GM12878 (cell line): Measurements from ENCODE around the gene KIF20A. TPM values are rescaled to one million over a fixed set of nuclear protein-coding genes. Genes with fewer than 3 reads are reported as not detected.

Experiments used
- ATAC-seq: fragments of 200-7000 bp; cut with Tn5 transposase; 3 replicates; pipeline ENCODE4 v1.9.1; 2020; ENCODE audit warnings: mild to moderate bottlenecking, moderate library complexity
- BruUV-seq: library from RNA; stranded (reverse); fragments of 400-500 nt; replicated peaks from 2 replicates; lab custom pipeline; 2021; lab: Mats Ljungman, UMichigan
- CTCF ChIA-PET: fragments of 300-600 bp; sonication (Branson Sonifier 250); formaldehyde crosslinking; extraction: SDS; loops from one replicate; lab custom pipeline; 2021; ENCODE audit warnings: inconsistent platforms; lab: Yijun Ruan, JAX
- POLR2A ChIA-PET: fragments of 350-600 bp; formaldehyde crosslinking; extraction: SDS; loops from one replicate; lab custom pipeline; 2021; ENCODE audit warnings: inconsistent platforms; lab: Charles Lee
- RAD21 ChIA-PET: fragments of 300-600 bp; sonication (Branson Sonifier 250); formaldehyde crosslinking; loops from one replicate; lab custom pipeline; 2023; ENCODE audit warnings: antibody characterized with exemption; ENCODE audit not compliant: unreplicated experiment; lab: Charles Lee
- SMC1A ChIA-PET: fragments of 300-600 bp; sonication (Branson Sonifier 250); formaldehyde crosslinking; loops from one replicate; lab custom pipeline; 2023; ENCODE audit not compliant: unreplicated experiment, uncharacterized antibody; lab: Charles Lee
- DNase-seq: peaks from one replicate; pipeline ENCODE4 v3.0.0-alpha.2; 2011; ENCODE audit warnings: low read depth, low spot score
- FAIRE-seq: peaks from 3 replicates; lab custom pipeline; 2011; peaks lifted over from hg19 to GRCh38; lab: Jason Lieb, UNC
- H2AFZ ChIP-seq: 2 replicates; pipeline ENCODE4 v1.6.0; 2011; ENCODE audit warnings: low read depth, low read length, control low read depth; ENCODE audit not compliant: control insufficient read depth
- H3K27ac ChIP-seq: 2 replicates; pipeline ENCODE4 v1.5.1; 2011; ENCODE audit warnings: control low read depth; ENCODE audit not compliant: control insufficient read depth, insufficient read depth
- H3K27me3 ChIP-seq, 2 experiments: replicated peaks in 1 of 2; 2 replicates each; pipeline versions ENCODE4 v1.6.0 to v1.6.1; 2011; ENCODE audit warnings: low read length in 1 of 2; ENCODE audit not compliant: control insufficient read depth in 2 of 2, insufficient read depth in 2 of 2
- H3K36me3 ChIP-seq, 2 experiments: 2 replicates each; pipeline ENCODE4 v1.5.1; 2011; ENCODE audit warnings: low read length in 1 of 2; ENCODE audit not compliant: control insufficient read depth in 2 of 2, insufficient read depth in 2 of 2
- H3K4me1 ChIP-seq: 2 replicates; pipeline ENCODE4 v1.6.1; 2011; ENCODE audit warnings: mild to moderate bottlenecking, low read length, moderate library complexity, mixed read lengths; ENCODE audit not compliant: control insufficient read depth, insufficient read depth
- H3K4me2 ChIP-seq: 2 replicates; pipeline ENCODE4 v1.6.0; 2011; ENCODE audit warnings: control low read depth; ENCODE audit not compliant: control insufficient read depth, insufficient read depth
- H3K4me3 ChIP-seq: fragments of 200-600 bp; sonication (generic); 2 replicates; pipeline ENCODE4 v1.5.1; 2016
- H3K79me2 ChIP-seq: 2 replicates; pipeline ENCODE4 v1.6.0; 2011; ENCODE audit warnings: low read length; ENCODE audit not compliant: control insufficient read depth, insufficient read depth
- H3K9ac ChIP-seq: 2 replicates; pipeline ENCODE4 v1.8.0; 2011; ENCODE audit warnings: low read length, control low read depth, mixed read lengths; ENCODE audit not compliant: control insufficient read depth, insufficient read depth
- H3K9me3 ChIP-seq: replicated peaks from 3 replicates; pipeline ENCODE4 v1.5.1; 2011; ENCODE audit warnings: mild to moderate bottlenecking, low read length; ENCODE audit not compliant: control insufficient read depth, insufficient read depth
- H4K20me1 ChIP-seq: 2 replicates; pipeline ENCODE4 v1.6.0; 2011; ENCODE audit not compliant: control insufficient read depth, insufficient read depth
- ATF7 ChIP-seq: fragments of 450-650 bp; IDR thresholded peaks from 2 replicates; pipeline ENCODE4 v1.6.1; 2016; ENCODE audit warnings: low read depth, mild to moderate bottlenecking
- EED ChIP-seq: sonication (generic); IDR thresholded peaks from 2 replicates; pipeline ENCODE4 v1.6.1; 2016; ENCODE audit warnings: antibody characterized with exemption, low read depth
- HDAC6 ChIP-seq: fragments of 200-600 bp; sonication (generic); IDR thresholded peaks from one replicate; pipeline ENCODE4 v1.8.0; 2017; ENCODE audit warnings: antibody characterized with exemption; ENCODE audit not compliant: unreplicated experiment
- MXI1 ChIP-seq: fragments of 150-350 bp; IDR thresholded peaks from 2 replicates; pipeline ENCODE4 v1.6.1; 2011; ENCODE audit warnings: low read depth, mild to moderate bottlenecking, inconsistent platforms, low read length, improper control_type of control experiment
- NR2C1 ChIP-seq: fragments of 450-650 bp; IDR thresholded peaks from 2 replicates; pipeline ENCODE4 v1.6.1; 2017; ENCODE audit warnings: antibody characterized with exemption, mild to moderate bottlenecking, moderate library complexity
- NR2F1 ChIP-seq: fragments of 450-650 bp; conservative IDR thresholded peaks from 2 replicates; pipeline ENCODE4 v1.6.1; 2017; ENCODE audit warnings: mild to moderate bottlenecking
- WGBS: methylation state at CpG from one replicate; pipeline ENCODE4 v1.1.6; 2016; ENCODE audit warnings: low lambda C conversion rate; ENCODE audit not compliant: insufficient replicate concordance, insufficient coverage; ENCODE audit errors: missing lambda C conversion rate; 5-methylcytosine and 5-hydroxymethylcytosine counted together
- in situ Hi-C: fragments of 300-500 bp; cut with MboI; formaldehyde crosslinking; loops from 9 replicates; pipeline ENCODE4 v1.14.3; 2018; ENCODE audit warnings: mixed read lengths
- intact Hi-C: fragments of 100-400 bp; cut with micrococcal nuclease; formaldehyde crosslinking; loops from one replicate; pipeline ENCODE4 v1.14.2; 2022; ENCODE audit not compliant: unreplicated experiment
- polyA plus RNA-seq, 11 experiments: library from polyadenylated mRNA; depleted of rRNA in 4 of 11; unstranded in 6 of 11; stranded (reverse) in 5 of 11; fragments of >200 nt; fragmentation: Nextera tagmentation in 4 of 11; fragmentation: Illumina TruSeq in 1 of 11; extraction: Ambion mirVana in 4 of 11; extraction: Trizol in 1 of 11; gene quantifications; 1 replicate in 1 of 11; 2 replicates in 10 of 11; pipeline versions ENCODE4 v1.2.1 to v1.2.3, GENCODE V29; 2011 to 2016; ENCODE audit warnings: inconsistent platforms in 2 of 11, missing spikeins in 2 of 11, low read depth in 1 of 11
- total RNA-seq, 4 experiments: library from RNA; depleted of rRNA in 3 of 4; stranded (reverse); fragments of >200 nt in 3 of 4; fragmentation: Illumina TruSeq in 1 of 4; extraction: Trizol in 1 of 4; gene quantifications; 2 replicates each; pipeline versions ENCODE4 v1.2.1 to v1.2.3, GENCODE V29; 2013 to 2021
- TF ChIP-seq, protein P1 (sequence below): fragments of 450-650 bp; IDR thresholded peaks from 2 replicates; pipeline ENCODE4 v1.6.1; 2018; ENCODE audit warnings: mild to moderate bottlenecking, low read depth, moderate library complexity; ENCODE audit not compliant: partially characterized antibody

The KIF20A gene
- total and polyA plus RNA-seq, 10 of the 15 experiments (the other 5 are each of a cell fraction or from before 2014, with no cell fraction given), result 20.7 to 61.9 (median 45.3) TPM

DNA sequence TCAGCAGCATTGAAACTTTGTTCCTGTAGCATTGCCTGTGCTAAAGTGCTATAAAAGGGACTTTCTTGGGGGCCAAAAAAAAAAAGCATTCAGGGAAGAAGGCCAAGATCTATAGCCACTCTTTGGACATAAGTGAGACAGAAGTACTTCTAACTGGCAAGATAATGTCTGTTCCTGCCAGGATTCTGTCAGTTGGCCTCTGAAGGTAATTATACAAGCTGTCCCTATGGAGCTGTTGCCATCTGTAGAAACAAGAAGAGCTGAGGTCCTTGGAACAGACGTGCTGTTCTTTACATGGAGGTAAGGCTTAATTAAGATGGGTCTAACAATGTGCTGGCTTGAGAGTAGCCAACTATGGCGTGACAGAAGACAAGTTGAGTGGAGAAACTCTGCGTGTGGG is 9.7 kb downstream of the KIF20A start (continued):
- TF ChIP-seq EED, result no peak
- TF ChIP-seq ATF7, result no peak
- TF ChIP-seq, all 136 proteins: peak for 0

DNA sequence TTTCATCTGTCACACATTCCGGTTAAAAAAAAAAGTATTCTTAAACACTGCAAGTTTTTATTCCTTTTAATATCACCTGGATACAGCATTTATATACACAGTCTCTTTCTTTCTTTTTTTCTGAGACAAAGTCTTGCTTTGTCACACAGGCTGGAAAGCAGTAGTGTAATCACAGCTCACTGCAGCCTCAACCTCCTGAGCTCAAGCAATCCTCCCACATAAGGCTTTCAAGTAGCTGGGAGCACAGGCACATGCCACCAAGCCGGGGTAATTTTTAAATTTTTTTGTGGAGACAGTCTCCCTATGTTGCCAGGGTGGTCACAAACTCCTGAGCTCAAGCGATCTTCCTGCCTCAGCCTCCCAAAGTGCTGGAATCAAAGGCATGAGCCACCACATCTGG is 13.9 kb downstream of the KIF20A start:
- in situ Hi-C loops, result loop anchor here (25.0 kb wide), 1 partner anchor 319 kb away; no protein-coding TSS in a partner anchor

More for the DNA sequence above, 13.9 kb downstream of the KIF20A start:
- CTCF ChIA-PET, result no interaction called here
- H3K9ac ChIP-seq, result no peak overlapping the region
- ATAC-seq (no peak), FAIRE-seq (no peak), DNase-seq (no peak)
- H4K20me1 ChIP-seq, result no peaks in the 10 kb centered on the region
- H2AFZ ChIP-seq, result no peak overlapping the region
- H3K36me3 ChIP-seq, result peaks cover 17 to 34% of the 10 kb centered on the region in 2 experiments
- POLR2A ChIA-PET, result interaction anchor here (0.6 kb wide), 1 partner anchor 47 kb away, joined by 5 read pairs; no protein-coding TSS in a partner anchor
- no peak overlapping the region for H3K27ac ChIP-seq
- no peaks in the 10 kb centered on the region for H3K9me3 ChIP-seq
- H3K4me2 ChIP-seq, result no peak overlapping the region
- TF ChIP-seq, protein P1, sequence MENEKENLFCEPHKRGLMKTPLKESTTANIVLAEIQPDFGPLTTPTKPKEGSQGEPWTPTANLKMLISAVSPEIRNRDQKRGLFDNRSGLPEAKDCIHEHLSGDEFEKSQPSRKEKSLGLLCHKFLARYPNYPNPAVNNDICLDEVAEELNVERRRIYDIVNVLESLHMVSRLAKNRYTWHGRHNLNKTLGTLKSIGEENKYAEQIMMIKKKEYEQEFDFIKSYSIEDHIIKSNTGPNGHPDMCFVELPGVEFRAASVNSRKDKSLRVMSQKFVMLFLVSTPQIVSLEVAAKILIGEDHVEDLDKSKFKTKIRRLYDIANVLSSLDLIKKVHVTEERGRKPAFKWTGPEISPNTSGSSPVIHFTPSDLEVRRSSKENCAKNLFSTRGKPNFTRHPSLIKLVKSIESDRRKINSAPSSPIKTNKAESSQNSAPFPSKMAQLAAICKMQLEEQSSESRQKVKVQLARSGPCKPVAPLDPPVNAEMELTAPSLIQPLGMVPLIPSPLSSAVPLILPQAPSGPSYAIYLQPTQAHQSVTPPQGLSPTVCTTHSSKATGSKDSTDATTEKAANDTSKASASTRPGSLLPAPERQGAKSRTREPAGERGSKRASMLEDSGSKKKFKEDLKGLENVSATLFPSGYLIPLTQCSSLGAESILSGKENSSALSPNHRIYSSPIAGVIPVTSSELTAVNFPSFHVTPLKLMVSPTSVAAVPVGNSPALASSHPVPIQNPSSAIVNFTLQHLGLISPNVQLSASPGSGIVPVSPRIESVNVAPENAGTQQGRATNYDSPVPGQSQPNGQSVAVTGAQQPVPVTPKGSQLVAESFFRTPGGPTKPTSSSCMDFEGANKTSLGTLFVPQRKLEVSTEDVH, result no peak
- no peak for TF ChIP-seq NR2C1
- no peak for TF ChIP-seq NR2F1
- TF ChIP-seq HDAC6, result no peak
- TF ChIP-seq MXI1, result no peak
- no peaks in the 10 kb centered on the region for H3K79me2 ChIP-seq
- RAD21 ChIA-PET, result no interaction called here
- WGBS, result 98% methylated on average over 3 of the region's 3 CpGs
- BruUV-seq, result no TSS peak
- H3K27me3 ChIP-seq, result no peaks in the 10 kb centered on the region
- intact Hi-C loops, result no loop called here
- SMC1A ChIA-PET, result interaction anchor here (1.1 kb wide), 1 partner anchor 251 kb away, joined by 3 read pairs; no protein-coding TSS in a partner anchor
- H3K4me1 ChIP-seq, result no peaks in the 10 kb centered on the region
- H3K4me3 ChIP-seq, result no peak overlapping the region
